ENCODE data around the gene RNPS1.

GRCh38 chr16:2317231-2318020, 49.5 kb upstream of the RNPS1 start:
- TF ChIP-seq EZH2 (IDR thresholded peaks at IDR 0.05; ENCODE audit: borderline replicate concordance, low read depth, low read length, severe bottlenecking) = no peak
- TF ChIP-seq POLR2A (IDR thresholded peaks at IDR 0.05; ENCODE audit: low read depth, low read length) = no peak
- TF ChIP-seq CTCF (IDR thresholded peaks at IDR 0.05; ENCODE audit: extremely low read depth in 1 of 2, insufficient read depth in 1 of 2, low read depth in 1 of 2, low read length in 2 of 2) = no peak
- no peak for TF ChIP-seq JUN (IDR thresholded peaks at IDR 0.05; ENCODE audit: borderline replicate concordance, insufficient read depth, insufficient read length, low read depth)
- TF ChIP-seq GATA2 (IDR thresholded peaks at IDR 0.05; ENCODE audit: insufficient read depth, insufficient read length, low read depth, low read length) = no peak
- no peak for TF ChIP-seq MYC (IDR thresholded peaks at IDR 0.05; ENCODE audit: low read depth, low read length)
- TF ChIP-seq MAX (IDR thresholded peaks at IDR 0.05; ENCODE audit: insufficient read depth, insufficient read length) = no peak
- TF ChIP-seq POLR2AphosphoS5 (IDR thresholded peaks at IDR 0.05; ENCODE audit: insufficient read depth, low read depth, low read length) = no peak

All from endothelial cell of umbilical vein (primary cell).